Stimulated activated naive CD8-positive, alpha-beta T cell treated with anti-CD3 and anti-CD28 coated beads, Interleukin-15, amount 100 ng/mL, for 72 hours (primary cell): ENCODE results near the gene GGA2.
A peak's percentile ranks its signal among the peaks of the same experiment; 100 is the strongest.
"Not testable (repeated sequence)": the region's sequence is repeated elsewhere in the genome, so short reads cannot be mapped to it uniquely, and the experiment has no call there.

Experiments used
- ATAC-seq: fragments of 150-1000 bp; cut with Tn5 transposase; 2 replicates; pipeline ENCODE4 v1.10.0; 2021; ENCODE audit warnings: mild to moderate bottlenecking, moderate library complexity
- DNase-seq, 2 donors: peaks; one replicate each; pipeline ENCODE4 v3.0.0; 2021 to 2022
- H3K27ac Mint-ChIP-seq, 2 donors: one replicate each; pipeline ENCODE4 v1.8.0; 2022; ENCODE audit warnings: mild to moderate bottlenecking in 2 of 2, mixed read lengths in 2 of 2, moderate library complexity in 2 of 2
- H3K27me3 Mint-ChIP-seq: one replicate; pipeline ENCODE4 v1.8.0; 2022; ENCODE audit warnings: mixed read lengths
- H3K4me1 Mint-ChIP-seq: one replicate; pipeline ENCODE4 v1.8.0; 2022; ENCODE audit warnings: mild to moderate bottlenecking, mixed read lengths
- H3K4me3 Mint-ChIP-seq, 2 donors: one replicate each; pipeline ENCODE4 v1.8.0; 2022; ENCODE audit warnings: mild to moderate bottlenecking in 2 of 2, mixed read lengths in 2 of 2, moderate library complexity in 1 of 2
- H3K9me3 Mint-ChIP-seq, 2 donors: one replicate each; pipeline ENCODE4 v1.8.0; 2022; ENCODE audit warnings: mixed read lengths in 2 of 2

GGA2 gene

DNA sequence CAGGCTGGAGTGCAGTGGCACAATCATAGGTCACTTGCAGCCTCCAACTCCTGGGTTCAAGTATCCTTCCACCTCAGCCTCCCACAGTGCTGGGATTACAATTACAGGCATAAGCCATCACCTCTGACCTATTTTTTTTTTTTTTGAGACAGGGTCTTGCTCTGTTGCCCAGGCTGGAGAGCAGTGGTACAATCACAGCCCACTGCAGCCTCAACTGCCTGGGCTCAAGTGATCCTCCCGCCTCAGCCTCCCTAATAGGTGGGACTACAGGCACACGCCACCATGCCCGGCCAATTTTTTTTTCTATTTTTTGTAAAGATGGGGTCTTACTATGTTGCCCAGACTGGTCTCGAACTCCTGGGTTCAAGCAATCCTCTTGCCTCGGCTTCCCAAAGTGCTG, 5.6 kb upstream of the GGA2 start:
- Mint-ChIP-seq H3K4me1 (peaks cover 50% of the 10 kb centered on the region), H3K27me3 (no peaks in the 10 kb centered on the region)
- ATAC-seq: no peak

DNA sequence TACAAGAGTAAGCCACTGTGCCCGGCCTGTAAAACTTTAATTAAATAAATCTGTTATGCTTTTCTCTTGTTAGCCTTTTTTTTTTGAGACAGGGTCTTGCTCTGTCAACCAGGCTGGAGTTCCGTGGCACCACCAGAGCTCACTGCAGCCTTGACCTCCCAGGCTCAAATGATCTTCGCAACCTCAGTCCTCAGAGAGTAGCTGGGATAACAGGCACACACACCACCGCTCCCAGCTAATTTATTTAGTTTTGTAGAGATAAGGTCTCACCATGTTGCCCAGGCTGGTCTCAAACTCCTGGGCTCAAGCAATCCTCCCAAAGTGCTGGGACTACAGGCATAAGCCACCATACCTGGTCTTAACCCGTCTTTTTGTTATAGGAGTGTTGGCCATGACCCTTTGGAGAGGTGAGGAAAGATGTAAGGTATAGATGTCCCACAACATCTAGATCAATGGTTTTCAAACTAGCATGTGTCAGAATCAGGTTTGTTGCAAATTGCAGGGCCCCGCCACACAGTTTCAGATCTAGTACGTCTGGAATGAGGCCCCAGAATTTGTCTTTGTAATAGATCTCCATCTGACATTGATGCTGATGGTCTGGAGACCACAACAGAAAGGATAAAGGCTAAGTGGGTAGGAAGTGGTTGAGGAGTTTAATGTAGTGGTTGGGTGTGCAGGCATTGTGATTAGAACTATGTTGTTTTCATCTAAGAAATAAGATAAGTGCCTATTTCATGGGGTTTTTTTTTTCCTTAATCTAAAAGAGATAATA, 4.3 kb upstream of the GGA2 start:
- peak; percentile 59 to 80 for DNase-seq
- H3K9me3 Mint-ChIP-seq: no peaks in the 10 kb centered on the region
- peak overlapping the region; percentile 11 to 30 for H3K4me3 Mint-ChIP-seq
- peaks cover 55% of the 10 kb centered on the region for H3K4me1 Mint-ChIP-seq
- H3K27me3 Mint-ChIP-seq: no peaks in the 10 kb centered on the region
- peak; percentile 88 for ATAC-seq
- H3K27ac Mint-ChIP-seq: peak overlapping the region in 1 of 2 donors; percentile 31

More for the DNA sequence above, 5.6 kb upstream of the GGA2 start:
- no peak for DNase-seq
- no peak overlapping the region for H3K27ac Mint-ChIP-seq
- H3K9me3 Mint-ChIP-seq: no peaks in the 10 kb centered on the region
- peak overlapping the region; percentile 8 to 35 for H3K4me3 Mint-ChIP-seq

DNA sequence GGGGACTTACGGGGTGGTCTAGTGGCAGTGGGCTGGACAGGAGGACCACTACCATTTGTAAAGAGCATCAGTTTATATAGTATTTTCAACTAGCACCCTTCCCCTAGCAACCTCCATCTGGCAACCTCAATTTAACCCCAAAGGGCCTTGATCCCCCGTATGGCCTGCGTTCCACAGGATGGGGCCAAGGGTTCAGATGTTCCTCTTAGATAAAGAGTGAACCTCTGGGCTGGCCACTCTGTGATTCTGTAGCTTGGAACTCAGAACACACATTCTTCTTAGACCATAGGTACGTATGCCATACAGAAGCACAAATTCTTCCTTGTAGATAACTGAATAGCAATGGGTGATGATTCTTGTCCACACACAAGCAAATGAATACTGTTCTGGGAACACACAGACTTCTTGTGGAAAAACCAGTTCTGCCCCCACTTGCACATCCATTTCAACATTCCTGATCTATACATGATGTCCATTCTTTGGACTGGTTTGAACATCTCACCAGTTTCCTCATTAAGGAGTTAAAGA, 1.9 kb upstream of the GGA2 start:
- DNase-seq (no peak), ATAC-seq (no peak)
- Mint-ChIP-seq H3K4me1 (peaks cover 65% of the 10 kb centered on the region), H3K27ac (no peak overlapping the region), H3K4me3 (no peak overlapping the region), H3K27me3 (no peaks in the 10 kb centered on the region), H3K9me3 (no peaks in the 10 kb centered on the region)

DNA sequence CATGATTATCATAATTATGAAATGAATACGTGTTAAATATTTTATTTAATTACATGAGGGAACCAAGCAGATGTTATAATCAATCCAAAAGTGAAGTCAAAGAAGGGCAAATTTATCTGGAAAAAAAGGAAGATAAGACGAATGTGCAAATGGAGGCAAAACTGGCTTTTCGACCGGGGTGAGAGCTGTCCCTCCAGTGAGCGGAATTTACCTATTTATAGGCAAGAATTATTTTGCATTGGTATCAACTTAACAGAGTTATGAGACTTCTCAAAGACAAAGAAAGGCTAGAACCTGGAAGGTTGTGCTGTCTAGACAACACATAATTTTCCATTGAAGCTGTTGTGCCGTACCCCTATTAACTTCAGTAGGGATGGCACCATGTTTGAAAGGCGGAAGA, 1.4 kb upstream of the GGA2 start:
- peaks cover 67% of the 10 kb centered on the region for H3K4me1 Mint-ChIP-seq

DNA sequence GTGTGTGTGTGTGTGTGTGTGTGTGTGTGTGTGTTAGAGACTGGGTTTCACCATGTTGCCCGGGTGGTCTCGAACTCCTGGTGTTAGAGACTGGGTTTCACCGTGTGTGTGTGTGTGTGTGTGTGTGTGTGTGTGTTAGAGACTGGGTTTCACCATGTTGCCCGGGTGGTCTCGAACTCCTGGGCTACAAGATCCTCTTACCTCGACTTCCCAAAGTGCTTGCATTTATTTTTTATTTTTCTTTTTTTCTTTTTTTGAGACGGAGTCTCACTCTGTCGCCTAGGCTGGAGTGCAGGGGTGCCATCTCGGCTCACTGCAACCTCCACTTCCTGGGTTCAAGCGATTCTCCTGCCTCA, 599 bp upstream of the GGA2 start:
- not testable (repeated sequence) for DNase-seq, H3K9me3 Mint-ChIP-seq, ATAC-seq, H3K27me3 Mint-ChIP-seq
- peak overlapping the region in 1 of 2 donors; percentile 86 for H3K27ac Mint-ChIP-seq
- H3K4me3 Mint-ChIP-seq: peak overlapping the region; percentile 81 to 92
- peaks cover 67% of the 10 kb centered on the region for H3K4me1 Mint-ChIP-seq

More for the DNA sequence above, 1.4 kb upstream of the GGA2 start:
- Mint-ChIP-seq H3K27me3 (no peaks in the 10 kb centered on the region), H3K4me3 (peak overlapping the region in 1 of 2 donors; percentile 60), H3K27ac (no peak overlapping the region), H3K9me3 (no peaks in the 10 kb centered on the region)
- no peak for DNase-seq
- no peak for ATAC-seq

DNA sequence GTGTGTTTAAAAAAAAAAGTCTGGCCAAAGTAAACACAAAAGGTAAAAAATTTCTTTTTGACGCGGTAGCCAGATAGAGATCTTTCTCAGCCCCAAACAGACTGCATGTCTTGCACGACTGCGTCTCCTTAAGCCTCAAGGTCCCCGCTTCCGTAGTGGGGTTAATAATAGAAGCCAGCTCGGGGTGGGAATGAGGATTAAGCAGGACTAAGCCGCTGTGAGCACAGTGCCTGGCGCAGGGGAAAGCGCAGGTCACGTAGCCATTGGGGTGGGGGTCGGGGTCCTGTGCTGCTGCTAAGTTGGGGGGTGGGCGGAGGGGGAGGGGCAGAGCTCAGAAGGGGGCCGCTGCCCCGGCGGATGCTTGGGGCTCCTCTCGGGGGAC, 521 bp downstream of the GGA2 start:
- ATAC-seq (peak; percentile 24), DNase-seq (peak; percentile 13 to 27)
- peak overlapping the region; percentile 88 to 90 for H3K4me3 Mint-ChIP-seq
- H3K4me1 Mint-ChIP-seq: peaks cover 67% of the 10 kb centered on the region
- H3K27me3 Mint-ChIP-seq: no peaks in the 10 kb centered on the region
- peak overlapping the region; percentile 93 to 94 for H3K27ac Mint-ChIP-seq
- no peaks in the 10 kb centered on the region for H3K9me3 Mint-ChIP-seq

DNA sequence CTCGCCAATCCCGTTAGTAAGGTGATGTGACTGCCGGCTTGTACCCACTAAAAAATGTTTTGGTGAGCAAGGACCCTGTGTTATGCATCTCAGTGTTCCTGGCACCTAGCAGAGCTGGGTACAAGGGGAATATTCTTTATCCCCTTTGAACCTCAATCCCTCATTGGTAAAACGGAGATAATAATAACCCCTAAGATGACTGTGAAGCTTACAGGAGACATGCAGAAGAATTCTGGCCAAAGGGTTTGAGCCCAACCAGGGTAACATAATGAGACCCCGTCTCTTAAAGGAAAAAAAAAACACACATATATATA, 896 bp downstream of the GGA2 start:
- DNase-seq (no peak), ATAC-seq (no peak)
- Mint-ChIP-seq H3K27me3 (no peaks in the 10 kb centered on the region), H3K9me3 (no peaks in the 10 kb centered on the region), H3K27ac (peak overlapping the region in 1 of 2 donors; percentile 94), H3K4me3 (peak overlapping the region; percentile 88 to 90), H3K4me1 (peaks cover 67% of the 10 kb centered on the region)

DNA sequence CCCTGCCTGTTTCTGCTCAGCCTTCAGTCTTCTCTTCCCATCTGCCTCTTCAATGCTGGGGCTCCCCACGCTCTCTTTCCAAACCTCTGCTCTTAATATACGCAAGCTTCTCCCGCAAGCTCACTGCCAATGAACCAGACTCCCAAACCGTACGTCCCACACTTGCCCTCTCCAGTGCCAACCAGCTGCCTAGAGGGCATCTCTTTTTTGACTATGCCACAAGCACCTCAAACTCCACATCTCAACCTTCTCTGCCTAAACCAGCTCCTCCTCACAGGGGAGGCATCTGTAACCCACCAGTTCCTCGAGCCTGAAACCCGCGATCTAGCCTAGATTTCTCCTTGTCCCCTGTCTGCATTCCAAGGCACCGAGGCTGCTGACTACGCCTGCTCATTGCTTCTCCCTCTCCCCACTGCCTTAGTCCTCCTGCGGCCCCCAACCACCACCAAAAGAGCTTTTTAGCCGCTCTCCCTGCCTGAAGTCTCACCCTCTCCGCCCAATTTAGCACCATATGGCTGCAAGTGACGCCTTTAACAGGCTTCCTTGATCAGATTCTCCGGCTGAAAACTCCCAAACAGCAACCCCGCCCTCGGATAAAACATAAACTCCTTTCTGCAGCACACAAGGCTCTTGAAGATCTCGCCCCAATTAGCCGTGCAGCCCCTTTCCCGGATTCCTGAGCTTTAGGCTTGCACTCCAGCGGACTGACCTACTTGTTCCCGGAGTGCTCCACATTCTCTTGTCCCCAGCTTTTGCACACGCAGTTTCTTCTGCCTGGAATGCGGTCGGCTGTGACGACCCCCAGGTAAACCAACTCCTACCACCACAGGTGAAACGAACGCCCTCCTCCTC, 1.5 kb downstream of the GGA2 start:
- H3K27me3 Mint-ChIP-seq: no peaks in the 10 kb centered on the region
- H3K27ac Mint-ChIP-seq: peak overlapping the region; percentile 2 to 94
- no peak for DNase-seq
- ATAC-seq: no peak
- peak overlapping the region; percentile 88 to 90 for H3K4me3 Mint-ChIP-seq
- peaks cover 67% of the 10 kb centered on the region for H3K4me1 Mint-ChIP-seq
- H3K9me3 Mint-ChIP-seq: no peaks in the 10 kb centered on the region

DNA sequence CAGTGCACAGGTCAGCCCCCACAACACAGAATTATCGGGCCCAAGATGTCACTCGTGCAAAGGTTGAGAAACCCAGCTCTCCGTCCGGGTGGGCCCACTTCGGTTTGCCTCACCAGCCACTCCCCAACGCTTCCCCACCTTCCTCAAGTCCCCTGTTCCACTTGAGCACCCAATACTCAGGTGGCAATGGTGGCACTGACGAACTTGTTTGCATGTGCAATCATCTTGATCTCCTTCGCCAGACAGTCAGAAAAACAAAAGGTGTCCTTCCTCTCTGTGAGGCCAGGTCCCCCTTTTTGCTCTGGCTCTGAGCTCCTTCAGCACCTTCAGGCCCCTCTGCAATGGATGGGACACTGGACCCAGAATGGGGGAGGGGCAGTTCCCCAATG, 3.7 kb downstream of the GGA2 start:
- Mint-ChIP-seq H3K27ac (no peak overlapping the region), H3K27me3 (no peaks in the 10 kb centered on the region), H3K9me3 (no peaks in the 10 kb centered on the region), H3K4me1 (peaks cover 82% of the 10 kb centered on the region), H3K4me3 (peak overlapping the region in 1 of 2 donors; percentile 31)
- ATAC-seq: no peak
- no peak for DNase-seq

DNA sequence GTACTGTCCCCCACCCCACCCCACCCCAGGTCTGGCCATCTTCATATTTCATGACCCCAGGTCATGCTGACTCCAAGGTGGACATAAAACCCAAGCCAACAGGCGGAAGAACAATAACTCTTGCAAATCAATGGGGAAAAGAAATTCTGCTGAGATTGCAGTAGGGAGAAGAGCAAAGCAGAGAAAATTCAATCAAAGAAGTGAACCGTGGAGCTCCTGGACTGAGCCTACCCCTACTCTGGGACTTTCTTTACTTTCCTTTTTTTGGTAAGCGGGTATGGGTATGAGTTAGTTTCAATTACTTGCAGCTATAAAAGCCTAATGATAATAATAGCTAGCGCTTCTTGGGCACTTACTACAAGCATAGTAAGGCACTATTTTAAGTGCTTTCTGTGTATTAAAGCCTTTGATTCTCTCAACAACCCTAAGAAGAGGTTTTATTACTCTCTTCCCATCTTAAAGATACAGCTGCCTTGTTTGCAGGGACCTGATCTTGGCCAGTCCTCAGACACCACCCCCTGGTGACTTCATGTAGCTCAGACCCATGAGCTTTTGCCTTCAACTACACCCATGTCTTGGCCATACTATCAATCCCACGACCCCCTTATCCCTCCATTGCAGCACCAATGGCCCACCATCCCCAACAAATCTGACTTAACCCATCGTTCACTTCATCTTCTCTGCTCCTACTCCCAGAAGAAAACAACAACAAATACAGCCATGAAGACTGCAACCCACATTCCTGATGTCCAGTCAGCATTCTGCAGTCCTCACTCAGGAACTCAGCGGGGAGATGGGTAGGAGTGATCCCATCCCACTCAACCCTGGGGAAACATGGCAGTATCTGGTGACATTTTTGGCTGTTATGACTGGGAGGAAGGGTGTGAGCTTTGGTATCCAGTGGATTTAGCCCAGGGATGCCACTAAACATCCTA, 4.4 kb downstream of the GGA2 start:
- H3K27ac Mint-ChIP-seq: no peak overlapping the region
- ATAC-seq: no peak
- H3K27me3 Mint-ChIP-seq: no peaks in the 10 kb centered on the region
- peaks cover 75% of the 10 kb centered on the region for H3K4me1 Mint-ChIP-seq
- H3K4me3 Mint-ChIP-seq: peak overlapping the region; percentile 2 to 10
- no peaks in the 10 kb centered on the region for H3K9me3 Mint-ChIP-seq
- DNase-seq: no peak

DNA sequence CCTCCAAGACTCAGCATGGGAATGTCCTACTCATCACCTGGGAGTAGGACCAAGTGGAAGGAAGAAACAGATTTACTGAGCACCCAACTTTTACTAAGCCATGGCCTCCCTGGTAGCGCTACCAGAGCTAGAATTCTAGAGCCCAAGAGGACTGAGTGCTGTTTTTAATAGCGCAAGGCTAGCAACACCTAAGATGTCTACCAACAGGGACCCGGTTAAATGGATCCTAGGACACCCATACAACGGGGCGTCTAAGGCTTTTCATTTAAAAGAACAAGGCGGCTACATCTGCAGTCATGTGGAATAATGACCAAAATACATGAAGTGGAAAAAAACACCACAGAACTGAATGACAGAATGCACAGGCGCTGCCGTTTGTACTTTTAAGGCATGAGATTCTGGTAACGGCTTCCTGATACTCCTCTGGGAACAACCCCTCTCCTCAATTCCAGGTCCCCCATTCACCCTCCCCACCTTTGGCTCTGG, 5.1 kb downstream of the GGA2 start:
- Mint-ChIP-seq H3K4me3 (peak overlapping the region; percentile 72 to 80), H3K4me1 (peaks cover 73% of the 10 kb centered on the region), H3K27me3 (no peaks in the 10 kb centered on the region), H3K9me3 (no peaks in the 10 kb centered on the region), H3K27ac (peak overlapping the region; percentile 23 to 89)
- DNase-seq: no peak
- ATAC-seq: no peak

DNA sequence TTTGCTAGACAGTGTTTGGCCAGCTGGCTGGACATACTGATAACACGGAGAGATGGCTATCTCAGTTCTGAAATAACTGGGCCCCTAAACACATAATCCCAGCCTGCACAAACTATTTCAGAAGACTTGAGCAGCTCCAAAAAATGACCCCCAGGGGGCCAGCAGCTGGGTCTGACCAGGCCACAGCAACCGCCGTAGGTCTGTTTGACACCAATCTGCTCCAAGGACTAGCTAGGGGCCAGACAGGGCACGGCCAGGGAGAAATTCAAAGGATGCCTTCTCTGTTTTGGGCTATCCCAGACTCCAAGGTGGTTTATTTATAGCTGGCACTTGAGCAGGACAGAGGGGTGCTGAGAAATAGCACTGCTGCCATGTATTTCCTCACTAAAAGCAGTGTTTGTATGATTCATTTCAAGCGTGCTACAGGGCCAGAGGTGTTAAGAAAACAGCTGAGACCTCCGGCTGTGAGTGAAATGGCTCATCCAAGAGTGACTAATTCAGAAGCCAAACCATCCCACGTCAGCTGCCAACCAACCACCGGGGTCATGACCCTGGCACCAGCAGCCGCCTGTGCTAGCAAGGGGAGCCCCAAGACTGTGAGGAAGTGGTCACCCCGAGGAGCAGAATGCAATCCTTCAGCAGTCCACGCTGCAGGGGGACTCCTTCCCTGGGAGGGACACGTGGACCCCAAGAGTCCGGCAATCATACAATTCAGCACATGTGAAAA, 5.7 kb downstream of the GGA2 start:
- DNase-seq (peak; percentile 81 to 92), ATAC-seq (peak; percentile 96)

DNA sequence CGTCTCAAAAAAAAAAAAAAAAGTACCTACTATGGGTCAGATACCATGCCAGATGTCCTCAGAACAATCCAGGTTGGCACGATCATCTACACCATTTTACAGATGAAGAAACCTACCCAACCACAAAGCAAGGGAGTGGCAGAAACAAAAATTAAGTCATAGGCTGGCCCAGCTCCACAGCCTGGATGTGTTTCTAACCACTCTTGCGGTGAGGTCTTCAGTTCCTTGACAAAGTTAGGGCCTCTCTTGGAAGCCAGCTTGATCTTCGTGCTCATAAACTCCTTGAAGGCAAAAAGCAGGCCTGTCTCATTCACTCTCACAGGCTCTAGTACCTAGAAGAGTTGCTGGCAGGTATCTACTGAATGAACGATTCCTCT, 6.2 kb downstream of the GGA2 start:
- ATAC-seq: peak; percentile 29
- Mint-ChIP-seq H3K4me3 (peak overlapping the region; percentile 72 to 80), H3K27me3 (no peaks in the 10 kb centered on the region), H3K27ac (peak overlapping the region in 1 of 2 donors; percentile 45), H3K4me1 (peaks cover 75% of the 10 kb centered on the region), H3K9me3 (no peaks in the 10 kb centered on the region)
- DNase-seq: peak in 1 of 2 donors; percentile 24

More for the DNA sequence above, 5.7 kb downstream of the GGA2 start:
- Mint-ChIP-seq H3K4me1 (peaks cover 79% of the 10 kb centered on the region), H3K27ac (peak overlapping the region; percentile 23 to 89), H3K4me3 (peak overlapping the region; percentile 72 to 80), H3K27me3 (no peaks in the 10 kb centered on the region), H3K9me3 (no peaks in the 10 kb centered on the region)

DNA sequence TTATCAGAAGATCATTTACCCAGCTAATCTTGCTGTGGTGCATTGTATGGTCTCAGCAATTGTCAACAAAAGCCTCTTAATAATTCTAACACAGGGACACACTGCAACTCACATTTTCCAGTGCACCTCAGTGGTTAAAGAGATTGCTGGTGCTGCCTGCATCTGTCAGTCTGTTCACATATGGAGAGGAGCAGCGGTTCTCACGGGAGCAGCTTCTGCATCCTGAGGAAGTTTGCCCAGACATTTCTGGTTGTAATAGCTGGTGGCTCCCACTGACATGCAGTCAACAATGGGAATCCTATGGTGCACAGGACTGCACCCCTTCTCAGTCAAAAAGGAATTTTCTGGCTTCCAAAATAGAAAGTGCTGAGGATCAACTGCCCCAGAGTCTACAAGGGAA, 7.8 kb downstream of the GGA2 start:
- Mint-ChIP-seq H3K4me3 (no peak overlapping the region), H3K4me1 (peaks cover 71% of the 10 kb centered on the region), H3K27me3 (no peaks in the 10 kb centered on the region), H3K27ac (no peak overlapping the region), H3K9me3 (no peaks in the 10 kb centered on the region)
- no peak for DNase-seq
- ATAC-seq: no peak
